Activated T-cell treated with anti-CD3 and anti-CD28 coated beads, Interleukin-2, amount 50 U/mL, for 1 hour (primary cell): Measurements from ENCODE around the gene ARID1B.

Source experiments
- DNase-seq: peaks from one replicate; pipeline ENCODE4 v3.0.0-alpha.2; 2020

Gene ARID1B

GRCh38 chr6:156794546-156795354, 17.6 kb downstream of the ARID1B start:
- no peak for DNase-seq

GRCh38 chr6:156795825-156796224, 18.6 kb downstream of the ARID1B start:
- DNase-seq = no peak

GRCh38 chr6:156796627-156797026, 19.4 kb downstream of the ARID1B start:
- no peak for DNase-seq

GRCh38 chr6:156797901-156798735, 20.9 kb downstream of the ARID1B start:
- no peak for DNase-seq

GRCh38 chr6:156801712-156802111, 24.5 kb downstream of the ARID1B start:
- DNase-seq = no peak

GRCh38 chr6:156803353-156803752, 26.2 kb downstream of the ARID1B start:
- DNase-seq = no peak

GRCh38 chr6:156804402-156804801, 27.2 kb downstream of the ARID1B start:
- no peak for DNase-seq

- no peak for DNase-seq
Measured at GRCh38 chr6:156806155-156806554, 29.0 kb downstream of the ARID1B start.

- no peak for DNase-seq
Measured at GRCh38 chr6:156807028-156807427, 29.9 kb downstream of the ARID1B start.

GRCh38 chr6:156807795-156808194, 30.6 kb downstream of the ARID1B start:
- no peak for DNase-seq

GRCh38 chr6:156808287-156808686, 31.1 kb downstream of the ARID1B start:
- no peak for DNase-seq

- DNase-seq = no peak
Measured at GRCh38 chr6:156809034-156809433, 31.9 kb downstream of the ARID1B start.

GRCh38 chr6:156809446-156810178, 32.4 kb downstream of the ARID1B start:
- DNase-seq = no peak

GRCh38 chr6:156814036-156814581, 36.9 kb downstream of the ARID1B start:
- no peak for DNase-seq

GRCh38 chr6:156816505-156816904, 39.3 kb downstream of the ARID1B start:
- DNase-seq = no peak

- no peak for DNase-seq
Measured at GRCh38 chr6:156820089-156820798, 43.1 kb downstream of the ARID1B start.

- no peak for DNase-seq
Measured at GRCh38 chr6:156821707-156822106, 44.5 kb downstream of the ARID1B start.

GRCh38 chr6:156822747-156823206, 45.6 kb downstream of the ARID1B start:
- DNase-seq = no peak

- no peak for DNase-seq
Measured at GRCh38 chr6:156824142-156824541, 47.0 kb downstream of the ARID1B start.

- DNase-seq = no peak
Measured at GRCh38 chr6:156825475-156825874, 48.3 kb downstream of the ARID1B start.

- no peak for DNase-seq
Measured at GRCh38 chr6:156826290-156826955, 49.2 kb downstream of the ARID1B start.

- DNase-seq = no peak
Measured at GRCh38 chr6:156827382-156827781, 50.2 kb downstream of the ARID1B start.
